NCI-H345 (cell line): ENCODE measurements around the gene IKBKE.
A peak's percentile ranks its signal among the peaks of the same experiment; 100 is the strongest.

ENCODE experiments used
- DNase-seq: peaks from one replicate; lab custom pipeline; 2025; lab: John Stamatoyannopoulos, UW

IKBKE gene

GRCh38 chr1:206512851-206513180, 42.5 kb downstream of the IKBKE start:
- DNase-seq: no peak

DNA sequence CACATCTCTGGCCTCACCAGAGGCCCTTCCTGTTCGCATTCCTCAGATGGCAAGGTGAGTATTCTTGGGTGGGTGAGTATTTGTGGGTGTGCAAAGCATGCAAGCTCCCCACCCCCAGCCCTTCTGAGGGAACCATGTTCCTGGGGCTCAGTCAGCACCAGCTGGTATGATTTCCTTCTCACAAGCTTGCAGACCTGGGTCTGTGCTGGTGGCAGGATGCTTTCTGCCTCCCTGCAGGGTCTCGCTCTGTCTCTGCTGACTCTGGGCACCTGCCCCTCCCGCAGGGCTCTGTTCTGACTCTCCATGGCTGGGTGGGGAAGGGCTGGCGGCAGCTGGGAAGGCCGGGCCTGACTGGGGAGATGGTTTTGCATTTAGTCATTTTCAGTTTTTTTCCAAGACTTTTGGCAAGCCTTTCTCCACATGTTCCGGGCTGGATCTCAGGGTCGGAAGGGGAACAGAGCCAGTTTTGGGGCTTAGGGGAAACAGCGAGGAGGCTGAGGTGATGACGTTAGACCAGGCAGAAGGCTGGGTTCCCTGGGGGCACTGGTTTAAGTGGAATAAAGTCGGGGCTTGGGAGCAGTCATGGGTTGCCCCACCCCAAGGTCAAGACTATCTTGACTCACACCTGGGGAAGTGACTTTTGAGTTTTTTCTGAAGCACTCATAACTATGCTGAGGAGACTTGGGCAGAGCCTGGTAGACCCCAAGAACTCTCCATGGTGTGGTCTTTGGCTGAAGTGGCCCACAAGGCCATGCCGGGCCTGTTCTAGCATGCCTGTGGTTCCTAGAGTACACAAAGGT, 43.2 kb downstream of the IKBKE start:
- peak; percentile 7 for DNase-seq

DNA sequence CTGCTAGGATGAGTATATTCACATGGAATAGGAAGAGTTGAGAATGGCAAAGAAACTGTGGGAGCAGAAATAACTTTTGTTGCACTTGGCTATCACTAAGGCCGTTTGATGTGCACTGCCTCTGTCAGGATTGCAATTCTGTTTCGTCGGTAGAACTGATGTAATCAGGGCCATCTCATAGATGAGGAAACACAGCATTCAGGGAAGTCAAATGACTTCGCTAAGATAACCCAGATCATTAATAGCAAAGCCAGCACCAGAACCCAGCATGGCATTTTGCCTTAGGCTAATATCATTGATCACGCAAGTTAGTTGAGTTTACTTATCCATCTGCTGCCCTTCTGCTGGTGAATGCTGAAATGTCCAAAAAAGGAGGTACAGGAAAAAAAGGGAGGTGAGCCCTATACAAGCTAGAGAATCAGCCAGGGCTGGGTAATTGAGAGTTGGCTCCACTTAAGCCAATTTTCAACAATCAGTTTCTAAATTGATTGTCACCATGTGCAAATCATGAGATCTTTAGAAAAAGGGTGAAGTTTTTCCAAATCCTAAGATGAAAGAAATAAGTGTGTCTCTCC, 44.6 kb downstream of the IKBKE start:
- DNase-seq: no peak

- DNase-seq: no peak
Observed at GRCh38 chr1:206516728-206516990, 46.4 kb downstream of the IKBKE start.

GRCh38 chr1:206517784-206518183, 47.5 kb downstream of the IKBKE start:
- no peak for DNase-seq

DNA sequence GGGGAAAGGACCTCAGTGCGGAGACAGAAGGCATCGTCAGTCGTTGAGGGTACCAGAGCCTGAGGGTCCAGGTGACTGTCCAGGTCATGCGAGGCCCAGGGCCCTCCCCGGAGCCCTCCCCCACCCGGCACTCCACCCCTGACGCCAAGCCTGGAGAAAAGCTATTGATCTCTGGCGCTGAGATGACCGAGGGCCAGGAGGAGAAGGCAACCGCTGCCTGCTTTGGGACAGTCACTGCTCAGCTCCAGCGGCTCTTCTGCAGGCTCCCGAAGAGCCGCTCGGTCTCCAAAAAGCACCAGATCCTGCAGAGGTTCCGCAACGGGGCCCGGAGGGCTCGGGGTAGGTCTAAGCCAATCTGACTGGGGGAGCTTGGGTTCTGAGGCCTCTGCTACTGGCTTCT, 47.9 kb downstream of the IKBKE start:
- no peak for DNase-seq

DNA sequence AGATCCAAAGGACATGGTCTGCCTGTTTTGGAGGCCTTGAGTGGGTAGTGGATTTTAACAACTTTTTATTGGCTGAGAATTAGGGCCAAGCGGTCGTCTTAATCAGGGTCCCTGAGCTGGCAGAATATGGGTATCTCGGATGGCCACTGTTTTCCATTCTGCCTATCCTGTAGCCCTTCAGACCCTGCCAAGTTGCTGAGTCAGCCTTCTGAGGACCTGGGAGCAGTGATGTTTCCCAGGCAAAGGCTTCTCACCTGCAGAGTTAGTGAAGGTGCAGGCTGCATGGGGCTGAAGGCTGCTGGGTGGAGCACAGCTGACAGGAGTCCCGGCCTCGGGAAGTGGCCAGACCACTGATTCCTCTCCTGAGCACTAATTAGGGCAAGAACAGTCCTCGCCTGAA, 48.5 kb downstream of the IKBKE start:
- DNase-seq: no peak

DNA sequence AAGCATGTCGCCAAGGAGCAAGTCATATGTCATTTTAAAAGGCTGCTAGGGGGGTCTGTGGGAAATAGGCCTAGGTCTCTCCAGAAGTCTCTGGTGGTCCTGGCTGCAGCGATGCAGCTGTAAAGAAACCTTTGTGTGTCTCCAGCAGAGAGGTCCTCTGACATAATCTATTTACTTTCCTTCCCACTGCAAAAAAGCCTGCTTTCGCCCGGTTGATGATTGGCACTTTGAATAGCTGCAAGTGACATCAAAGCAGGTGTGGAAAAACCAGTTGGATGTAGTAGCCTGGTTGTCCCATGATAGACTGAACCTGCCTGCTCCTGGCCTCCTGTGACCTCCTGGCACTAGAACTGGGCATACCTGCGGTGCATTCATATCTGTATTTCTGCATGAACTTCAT, 50.9 kb downstream of the IKBKE start:
- DNase-seq: peak; percentile 70

GRCh38 chr1:206521694-206522402, 51.6 kb downstream of the IKBKE start:
- no peak for DNase-seq

DNA sequence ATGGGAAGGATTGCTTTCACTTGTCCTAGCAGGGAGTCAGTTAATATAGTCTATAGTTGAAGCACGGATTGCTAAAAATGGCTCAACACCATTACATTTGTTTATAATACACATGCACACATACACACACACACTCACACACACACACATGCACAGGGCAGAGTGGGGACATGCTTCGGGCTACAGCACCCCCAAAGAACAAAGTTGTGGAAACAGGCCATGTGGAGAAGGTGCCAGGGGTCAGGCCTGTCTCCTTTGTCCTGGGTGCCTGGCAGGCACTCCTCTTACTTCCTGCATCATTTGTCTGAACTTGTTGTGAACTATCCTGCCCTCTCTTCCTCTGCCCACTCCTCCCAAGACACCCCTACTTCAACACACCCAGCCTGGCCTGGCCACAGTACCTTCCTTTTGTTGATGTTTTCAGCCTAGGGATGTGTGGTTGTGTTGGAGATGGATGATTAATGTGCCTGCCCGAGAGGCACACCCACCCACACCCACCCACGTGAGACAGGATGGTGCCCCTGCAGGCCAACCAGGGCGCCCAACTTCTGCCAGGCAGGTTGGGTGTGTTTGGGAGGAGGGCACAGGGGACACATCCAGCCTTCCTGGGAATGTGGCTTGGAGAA, 54.6 kb downstream of the IKBKE start:
- no peak for DNase-seq

- DNase-seq: no peak
Observed at GRCh38 chr1:206526064-206526911, 56.0 kb downstream of the IKBKE start.

DNA sequence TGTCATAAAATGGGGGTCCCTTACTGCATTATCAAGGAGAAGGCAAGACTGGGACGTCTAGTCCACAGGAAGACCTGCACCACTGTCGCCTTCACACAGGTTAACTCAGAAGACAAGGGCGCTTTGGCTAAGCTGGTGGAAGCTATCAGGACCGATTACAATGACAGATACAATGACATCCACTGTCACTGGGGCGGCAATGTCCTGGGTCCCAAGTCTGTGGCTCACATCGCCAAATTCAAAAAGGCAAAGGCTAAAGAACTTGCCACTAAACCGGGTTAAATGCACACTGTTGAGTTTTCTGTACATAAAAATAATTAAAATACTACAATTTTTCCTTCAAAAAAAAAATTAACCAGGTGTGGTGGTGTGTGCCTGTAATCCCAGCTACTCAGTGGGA, 59.1 kb downstream of the IKBKE start:
- no peak for DNase-seq

- DNase-seq: no peak
Observed at GRCh38 chr1:206532368-206532767, 62.1 kb downstream of the IKBKE start.

DNA sequence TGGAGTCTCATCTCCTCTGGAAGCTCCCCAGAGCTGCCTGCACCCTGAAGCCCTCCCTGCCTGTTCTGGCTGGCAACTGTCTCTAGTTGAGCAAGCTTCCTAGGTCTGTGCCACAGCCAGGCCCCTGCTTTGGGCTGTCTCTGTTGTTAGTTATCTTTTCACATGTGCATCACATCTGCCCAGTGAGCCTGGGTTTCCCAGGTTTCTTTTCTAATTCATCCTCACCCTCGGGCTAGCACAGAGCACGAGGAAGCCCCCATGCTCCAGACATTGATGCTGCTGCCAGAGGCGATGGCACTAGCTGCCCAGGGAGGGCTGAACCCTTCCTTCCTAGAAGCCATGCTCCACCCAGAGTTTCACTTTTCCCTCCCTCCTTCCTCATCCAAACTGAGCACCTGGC, 64.3 kb downstream of the IKBKE start:
- DNase-seq: no peak

- no peak for DNase-seq
Observed at GRCh38 chr1:206535853-206536188, 65.5 kb downstream of the IKBKE start.

GRCh38 chr1:206537141-206537540, 66.9 kb downstream of the IKBKE start:
- DNase-seq: no peak

DNA sequence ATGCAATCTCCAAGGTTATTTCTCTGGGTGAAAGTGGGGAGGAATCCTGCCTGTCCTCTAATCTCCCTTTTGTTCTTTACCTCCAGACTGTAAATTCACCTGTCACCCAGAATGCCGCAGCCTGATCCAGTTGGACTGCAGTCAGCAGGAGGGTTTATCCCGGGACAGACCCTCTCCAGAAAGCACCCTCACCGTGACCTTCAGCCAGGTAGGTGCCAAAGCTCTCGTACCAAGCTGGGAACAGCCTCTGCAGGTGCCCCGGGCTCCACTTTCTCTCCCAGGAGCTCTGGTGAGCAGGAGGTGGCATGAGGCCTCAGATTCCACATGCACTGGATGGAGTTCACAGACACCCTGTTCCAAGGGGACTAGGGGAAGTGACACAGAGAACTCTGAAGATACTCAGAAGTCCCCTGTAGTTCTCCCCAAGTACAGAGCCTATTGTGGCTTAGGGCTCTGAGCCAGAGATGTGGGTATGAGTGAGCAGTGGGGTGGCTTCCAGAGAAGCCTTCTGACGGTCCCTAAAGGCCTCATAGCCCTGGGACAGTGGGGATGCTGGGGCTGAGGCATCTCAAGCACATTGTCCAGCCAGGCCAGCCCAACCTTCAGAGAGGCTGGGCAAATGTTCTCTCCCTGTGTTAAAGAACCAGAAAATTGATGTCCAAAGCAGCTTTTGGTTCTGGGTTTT, 68.0 kb downstream of the IKBKE start:
- DNase-seq: no peak

DNA sequence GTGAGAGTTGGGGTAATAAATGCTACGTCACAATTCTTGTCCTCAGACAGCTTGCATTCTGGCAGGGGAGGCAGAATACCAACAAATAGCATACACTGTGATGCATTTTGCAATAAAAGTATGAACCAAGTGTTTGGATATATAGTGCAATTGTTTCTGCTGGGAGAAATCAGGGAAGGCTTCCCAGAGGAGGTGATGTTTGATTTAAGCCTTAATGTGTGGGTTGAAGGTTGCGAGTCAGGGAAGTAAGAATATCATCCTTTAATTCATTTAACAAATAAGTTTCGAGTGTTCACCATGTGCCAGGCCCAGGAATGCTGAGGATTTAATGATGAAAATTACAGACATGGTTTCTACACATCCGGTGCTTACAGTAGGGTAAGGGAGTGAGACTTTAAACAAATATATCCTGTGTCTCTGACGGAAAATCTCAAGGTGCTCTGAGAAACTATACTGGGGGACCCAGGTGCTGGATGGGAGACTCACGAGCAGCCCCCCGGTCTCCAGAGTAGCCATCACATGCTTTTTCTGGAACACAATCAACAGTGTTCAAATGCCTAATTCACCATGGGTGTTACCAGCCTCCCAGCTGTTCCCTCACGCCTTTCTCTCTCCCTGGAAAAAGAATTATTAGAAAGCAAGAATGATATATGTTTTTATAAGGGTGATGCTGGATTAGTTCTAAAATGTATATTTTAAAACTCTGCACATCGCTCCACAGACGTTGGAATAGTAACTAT, 68.8 kb downstream of the IKBKE start:
- no peak for DNase-seq

DNA sequence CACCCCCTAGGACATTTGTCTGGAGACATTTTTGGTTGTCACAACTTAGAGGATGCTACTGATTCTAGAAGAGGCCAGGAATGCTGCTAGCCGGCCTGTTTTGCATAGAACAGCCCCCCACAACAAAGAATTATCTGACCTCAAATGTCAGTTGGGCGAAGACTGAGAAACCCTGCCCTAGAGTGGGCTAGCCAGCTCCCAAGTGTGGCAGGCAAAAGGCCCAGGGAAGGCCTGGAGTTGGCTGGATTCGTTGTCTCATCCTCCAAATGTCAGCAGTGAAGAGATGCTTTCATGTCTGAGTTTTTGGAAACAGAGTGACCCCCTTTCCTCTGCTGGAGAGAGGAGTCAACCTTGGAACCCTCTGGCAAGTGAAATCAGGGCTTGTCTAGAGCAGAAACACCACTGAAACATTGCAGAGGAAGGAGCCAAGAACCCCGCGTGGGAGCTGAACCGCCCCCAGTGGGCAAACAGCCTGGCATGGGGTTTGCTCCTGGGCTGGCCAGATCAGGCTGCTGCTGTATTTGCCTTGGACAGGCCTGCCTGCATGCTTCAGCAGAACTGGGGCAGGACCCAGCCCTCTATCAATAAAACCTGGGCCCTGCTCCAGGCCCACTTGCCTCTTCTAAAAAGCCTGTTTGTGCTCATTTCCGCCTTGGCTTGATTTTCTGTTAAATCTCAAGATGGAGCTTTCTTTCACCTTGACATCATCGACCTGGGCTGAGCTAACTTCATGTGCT, 69.9 kb downstream of the IKBKE start:
- no peak for DNase-seq

GRCh38 chr1:206541236-206541833, 71.1 kb downstream of the IKBKE start:
- no peak for DNase-seq
